Measurements from ENCODE around the gene MIEF1. TPM values are rescaled to one million over a fixed set of nuclear protein-coding genes. Genes with fewer than 3 reads are reported as not detected.

MIEF1 gene
- total and polyA plus RNA-seq, 2 donors (not counting 1 experiment from before 2014, with no cell fraction given) = 9.8 to 37.2 TPM

DNA sequence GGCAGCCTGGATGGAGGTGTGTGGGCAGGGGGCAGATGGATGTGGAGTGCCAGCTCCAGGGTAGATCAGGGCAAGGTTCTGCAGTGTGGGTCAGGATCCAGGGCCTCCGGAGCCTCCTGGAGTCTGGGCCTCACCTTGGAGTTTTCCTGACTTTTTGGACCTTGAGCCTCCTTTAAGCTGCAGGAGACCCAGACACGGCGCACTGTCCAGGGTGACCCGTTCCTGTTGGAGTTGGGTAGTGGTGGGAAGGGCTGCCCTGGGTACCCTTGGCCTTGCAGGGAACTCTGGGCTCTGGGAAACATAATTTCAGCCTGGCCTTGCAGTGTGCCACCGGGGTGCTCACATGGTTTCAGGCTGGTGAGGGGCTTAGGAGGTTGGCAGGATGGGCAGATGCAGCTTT lies 28.2 kb upstream of the MIEF1 start:
- Mint-ChIP-seq H3K4me1 (peaks cover 43% of the 10 kb centered on the region), H3K27ac (no peak overlapping the region), H3K4me3 (no peak overlapping the region), H3K27me3 (no peaks in the 10 kb centered on the region), H3K9me3 (ENCODE audit: insufficient read depth) (no peaks in the 10 kb centered on the region)
- TF ChIP-seq, protein P1, sequence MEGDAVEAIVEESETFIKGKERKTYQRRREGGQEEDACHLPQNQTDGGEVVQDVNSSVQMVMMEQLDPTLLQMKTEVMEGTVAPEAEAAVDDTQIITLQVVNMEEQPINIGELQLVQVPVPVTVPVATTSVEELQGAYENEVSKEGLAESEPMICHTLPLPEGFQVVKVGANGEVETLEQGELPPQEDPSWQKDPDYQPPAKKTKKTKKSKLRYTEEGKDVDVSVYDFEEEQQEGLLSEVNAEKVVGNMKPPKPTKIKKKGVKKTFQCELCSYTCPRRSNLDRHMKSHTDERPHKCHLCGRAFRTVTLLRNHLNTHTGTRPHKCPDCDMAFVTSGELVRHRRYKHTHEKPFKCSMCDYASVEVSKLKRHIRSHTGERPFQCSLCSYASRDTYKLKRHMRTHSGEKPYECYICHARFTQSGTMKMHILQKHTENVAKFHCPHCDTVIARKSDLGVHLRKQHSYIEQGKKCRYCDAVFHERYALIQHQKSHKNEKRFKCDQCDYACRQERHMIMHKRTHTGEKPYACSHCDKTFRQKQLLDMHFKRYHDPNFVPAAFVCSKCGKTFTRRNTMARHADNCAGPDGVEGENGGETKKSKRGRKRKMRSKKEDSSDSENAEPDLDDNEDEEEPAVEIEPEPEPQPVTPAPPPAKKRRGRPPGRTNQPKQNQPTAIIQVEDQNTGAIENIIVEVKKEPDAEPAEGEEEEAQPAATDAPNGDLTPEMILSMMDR (IDR thresholded peaks at IDR 0.05) = no peak
- TF ChIP-seq EZH2 (IDR thresholded peaks at IDR 0.05; ENCODE audit: borderline replicate concordance, insufficient read depth, low read depth, low read length, poor library complexity, severe bottlenecking) = no peak
- ChIA-PET CTCF (interaction anchor here (1.0 to 2.3 kb wide), 3 partner anchors 20 to 130 kb away, joined by 3 to 9 read pairs (median 3); no protein-coding TSS in a partner anchor), POLR2A (interaction anchor here (0.6 to 1.2 kb wide), 2 partner anchors 74 to 712 kb away, joined by 3 to 4 read pairs; partner anchors contain the start of gene TAB1)
- H4K20me1 ChIP-seq (ENCODE audit: control insufficient read depth, insufficient read depth, low read length, poor library complexity, severe bottlenecking) = peaks cover 5% of the 10 kb centered on the region
- H3K27me3 ChIP-seq (replicated peaks in 1 of 4; ENCODE audit: control extremely low read depth in 1 of 4, control insufficient read depth in 3 of 4, insufficient read depth in 4 of 4, low read length in 3 of 4) = no peaks in the 10 kb centered on the region
- H3K4me1 ChIP-seq (ENCODE audit: control insufficient read depth in 2 of 2, insufficient read depth in 2 of 2, low read length in 2 of 2) = peaks cover 26 to 46% of the 10 kb centered on the region in 2 donors
- H3K4me3 ChIP-seq (ENCODE audit: control extremely low read depth in 1 of 5, extremely low read depth in 1 of 5, insufficient read depth in 1 of 5, low read depth in 2 of 5, low read length in 4 of 5) = no peak overlapping the region
- DNase-seq (no peak), ATAC-seq (ENCODE audit: low read depth) (no peak)
- H3K79me2 ChIP-seq (ENCODE audit: control insufficient read depth, insufficient read depth, low read length) = peaks cover 34% of the 10 kb centered on the region
- no peaks in the 10 kb centered on the region for H3K36me3 ChIP-seq (replicated peaks in 1 of 2; ENCODE audit: control extremely low read depth in 1 of 2, control insufficient read depth in 1 of 2, extremely low read depth in 1 of 2, insufficient read depth in 2 of 2, low read length in 1 of 2)
- H2AFZ ChIP-seq (ENCODE audit: insufficient read depth, low read depth, low read length, poor library complexity, severe bottlenecking) = no peak overlapping the region
- H3K27ac ChIP-seq (ENCODE audit: low read length in 2 of 2) = no peak overlapping the region
- 92% methylated on average over 5 of the region's 5 CpGs for WGBS (ENCODE audit: insufficient coverage)
- H3K9me3 ChIP-seq (ENCODE audit: control extremely low read depth in 1 of 3, control insufficient read depth in 2 of 3, insufficient read depth in 1 of 3, low read length in 2 of 3) = no peaks in the 10 kb centered on the region
- no peak overlapping the region for H3K9ac ChIP-seq (ENCODE audit: low read length)
- H3K4me2 ChIP-seq (replicated peaks; ENCODE audit: low read depth, low read length, poor library complexity, severe bottlenecking) = no peak overlapping the region
- intact Hi-C loops (cut with micrococcal nuclease) = loop anchor here (2.0 to 5.0 kb wide), 2 partner anchors 27 to 37 kb away; no protein-coding TSS in a partner anchor

DNA sequence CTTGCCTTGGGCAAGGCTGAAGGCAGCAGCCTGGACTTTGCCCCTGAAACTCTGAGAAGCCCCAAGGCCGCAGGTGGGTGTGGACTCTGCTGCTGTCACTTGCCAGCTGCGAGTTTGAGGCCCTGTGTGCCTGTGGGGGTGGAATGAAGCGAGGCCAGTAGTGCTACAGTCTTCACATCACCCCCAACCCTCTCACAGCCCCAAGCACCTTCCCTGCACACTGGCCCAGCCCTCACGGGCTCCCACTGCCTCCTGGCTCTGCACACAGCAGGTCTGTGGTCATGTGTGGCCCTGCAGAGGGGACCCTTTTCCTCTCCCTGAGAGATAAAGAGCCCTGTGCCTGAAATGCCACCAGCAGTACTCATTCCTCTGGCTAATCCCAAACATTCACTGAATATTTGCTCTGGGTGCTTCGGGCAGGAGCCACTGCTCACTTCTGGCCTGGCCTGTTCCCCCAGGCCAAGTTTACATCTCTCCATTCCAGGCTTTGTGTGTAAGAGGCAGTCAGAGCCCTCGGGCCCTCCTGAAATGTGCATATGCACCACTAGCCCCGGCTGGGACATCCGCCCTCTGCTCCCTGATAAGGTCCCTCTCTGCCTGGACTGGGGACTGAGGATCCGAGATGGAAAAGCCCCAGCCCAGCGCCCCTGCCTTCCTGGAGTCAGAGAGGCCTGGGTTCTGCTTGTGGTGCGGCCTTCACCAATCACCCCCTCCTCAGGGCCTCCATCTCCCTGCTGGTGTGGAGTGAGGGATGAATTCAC lies 27.6 kb upstream of the MIEF1 start:
- TF ChIP-seq, protein P1 (IDR thresholded peaks at IDR 0.05) = no peak
- no peak for TF ChIP-seq EZH2 (IDR thresholded peaks at IDR 0.05; ENCODE audit: borderline replicate concordance, insufficient read depth, low read depth, low read length, poor library complexity, severe bottlenecking)
- no peaks in the 10 kb centered on the region for H3K36me3 ChIP-seq (replicated peaks in 1 of 2; ENCODE audit: control extremely low read depth in 1 of 2, control insufficient read depth in 1 of 2, extremely low read depth in 1 of 2, insufficient read depth in 2 of 2, low read length in 1 of 2)
- H3K27ac Mint-ChIP-seq = no peak overlapping the region
- DNase-seq (no peak), ATAC-seq (ENCODE audit: low read depth) (no peak)
- H4K20me1 ChIP-seq (ENCODE audit: control insufficient read depth, insufficient read depth, low read length, poor library complexity, severe bottlenecking) = peaks cover 10% of the 10 kb centered on the region
- intact Hi-C loops (cut with micrococcal nuclease) = loop anchor here (5.0 kb wide), 1 partner anchor 37 kb away; no protein-coding TSS in a partner anchor
- no peak overlapping the region for H3K4me3 ChIP-seq (ENCODE audit: control extremely low read depth in 1 of 5, extremely low read depth in 1 of 5, insufficient read depth in 1 of 5, low read depth in 2 of 5, low read length in 4 of 5)
- H3K9me3 ChIP-seq (ENCODE audit: control extremely low read depth in 1 of 3, control insufficient read depth in 2 of 3, insufficient read depth in 1 of 3, low read length in 2 of 3) = no peaks in the 10 kb centered on the region
- CTCF ChIA-PET = interaction anchor here (1.0 to 1.9 kb wide), 4 partner anchors 19 to 131 kb away, joined by 3 to 4 read pairs (median 4); no protein-coding TSS in a partner anchor
- H2AFZ ChIP-seq (ENCODE audit: insufficient read depth, low read depth, low read length, poor library complexity, severe bottlenecking) = no peak overlapping the region
- H3K9ac ChIP-seq (ENCODE audit: low read length) = no peak overlapping the region
- no peak overlapping the region for H3K4me2 ChIP-seq (replicated peaks; ENCODE audit: low read depth, low read length, poor library complexity, severe bottlenecking)
- H3K27me3 ChIP-seq (replicated peaks in 1 of 4; ENCODE audit: control extremely low read depth in 1 of 4, control insufficient read depth in 3 of 4, insufficient read depth in 4 of 4, low read length in 3 of 4) = no peaks in the 10 kb centered on the region
- no peak overlapping the region for H3K4me3 Mint-ChIP-seq
- H3K79me2 ChIP-seq (ENCODE audit: control insufficient read depth, insufficient read depth, low read length) = peaks cover 35% of the 10 kb centered on the region
- peaks cover 37% of the 10 kb centered on the region for H3K4me1 Mint-ChIP-seq
- H3K27ac ChIP-seq (ENCODE audit: low read length in 2 of 2) = no peak overlapping the region
- H3K4me1 ChIP-seq (ENCODE audit: control insufficient read depth in 2 of 2, insufficient read depth in 2 of 2, low read length in 2 of 2) = peaks cover 26 to 39% of the 10 kb centered on the region in 2 donors
- no peaks in the 10 kb centered on the region for H3K27me3 Mint-ChIP-seq
- no peaks in the 10 kb centered on the region for H3K9me3 Mint-ChIP-seq (ENCODE audit: insufficient read depth)
- 84% methylated on average over 6 of the region's 11 CpGs for WGBS (ENCODE audit: insufficient coverage)
- POLR2A ChIA-PET = interaction anchor here (0.6 to 1.2 kb wide), 2 partner anchors 75 to 712 kb away, joined by 3 to 4 read pairs; partner anchors contain the start of gene TAB1

Measured in B cell (primary cell).